ENCODE results near the gene GRAMD1A. TPM values are rescaled to one million over a fixed set of nuclear protein-coding genes. Genes with fewer than 3 reads are reported as not detected.

GRAMD1A gene
- total and polyA plus RNA-seq, 2 of the 8 experiments (the other 6 are each of a cell fraction or from before 2014, with no cell fraction given), result 113 to 154 TPM

DNA sequence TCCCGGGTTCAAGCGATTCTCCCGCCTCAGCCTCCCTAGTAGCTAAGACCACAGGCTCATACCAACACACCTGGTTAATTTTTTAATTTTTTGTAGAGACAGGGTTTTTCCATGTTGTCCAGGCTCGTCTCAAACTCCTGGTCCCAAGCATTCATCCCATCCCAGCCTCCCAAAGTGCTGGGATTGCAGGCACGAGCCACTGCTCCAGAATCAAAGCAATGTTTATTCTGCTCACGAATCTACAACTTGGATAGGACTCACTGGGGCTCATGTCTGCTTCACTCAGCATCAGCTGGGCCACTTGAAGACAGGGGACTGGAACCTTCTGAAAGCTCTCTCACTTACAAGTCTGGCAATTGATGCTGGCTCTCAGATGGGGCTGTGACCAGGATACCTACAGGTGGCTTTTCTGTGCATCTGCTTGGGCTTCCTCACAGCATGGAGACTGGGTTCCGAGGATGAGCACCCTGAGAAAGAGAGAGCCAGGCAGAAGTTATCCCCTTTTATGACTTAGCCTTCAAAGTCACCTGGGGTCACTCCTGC lies 27.9 kb upstream of the GRAMD1A start:
- POLR2A ChIA-PET (ENCODE audit: partially characterized antibody), result interaction anchor here (0.6 to 2.7 kb wide), 8 partner anchors 9 to 58 kb away, joined by 3 to 12 read pairs (median 4); partner anchors contain the start of genes GRAMD1A and SCN1B
- DNase-seq (ENCODE audit: low read depth in 1 of 2, low spot score in 2 of 2), result no peak
- TF ChIP-seq POLR2AphosphoS5 (IDR thresholded peaks at IDR 0.05; ENCODE audit: low read depth, low read length) (no peak), CHD2 (IDR thresholded peaks at IDR 0.05; ENCODE audit: low read length) (no peak), RBBP5 (IDR thresholded peaks at IDR 0.05; ENCODE audit: borderline replicate concordance, low read depth, low read length) (no peak), RXRA (IDR thresholded peaks at IDR 0.05; ENCODE audit: insufficient read depth, low read depth, low read length) (no peak), BCL11A (IDR thresholded peaks at IDR 0.05; ENCODE audit: low read depth in 2 of 2, low read length in 2 of 2) (no peak), CHD1 (IDR thresholded peaks at IDR 0.05; ENCODE audit: low read depth, low read length) (no peak), ATF3 (IDR thresholded peaks at IDR 0.05; ENCODE audit: insufficient read depth, low read depth, low read length) (no peak), JUND (IDR thresholded peaks at IDR 0.05; ENCODE audit: low read length) (no peak), ATF2 (IDR thresholded peaks at IDR 0.05; ENCODE audit: low read length) (no peak), POLR2A (IDR thresholded peaks at IDR 0.05; ENCODE audit: control extremely low read depth in 1 of 2, low read depth in 2 of 2, low read length in 2 of 2) (no peak), TBP (IDR thresholded peaks at IDR 0.05; ENCODE audit: low read depth, low read length) (no peak)

More for the DNA sequence above, 27.9 kb upstream of the GRAMD1A start:
- CTCF ChIA-PET (ENCODE audit: partially characterized antibody), result interaction anchor here (0.6 to 15.1 kb wide), 28 partner anchors 10 to 260 kb away, joined by 3 to 174 read pairs (median 4); partner anchors contain the start of gene ZNF30
- Histone ChIP-seq H4K5ac (ENCODE audit: insufficient read length, low read depth, low read length) (no peak overlapping the region), H3K56ac (replicated peaks; ENCODE audit: insufficient read length, low read depth, low read length) (no peak overlapping the region), H2BK5ac (ENCODE audit: low read depth, low read length) (no peak overlapping the region), H3K9ac (replicated peaks in 1 of 4; ENCODE audit: extremely low read depth in 1 of 4, low read depth in 3 of 4, low read length in 3 of 4) (no peak overlapping the region), H3K27me3 (replicated peaks in 1 of 4; ENCODE audit: control insufficient read depth in 3 of 4, extremely low read depth in 1 of 4, insufficient read depth in 3 of 4, low read length in 3 of 4) (no peaks in the 10 kb centered on the region; a peak in 1 of 7 replicates), H4K8ac (ENCODE audit: extremely low read depth, insufficient read depth, low read length) (no peak overlapping the region), H2BK12ac (ENCODE audit: low read depth, low read length) (no peak overlapping the region), H3K23ac (ENCODE audit: insufficient read length) (no peak overlapping the region), H2BK20ac (ENCODE audit: low read length) (no peak overlapping the region), H3K36me3 (ENCODE audit: control insufficient read depth in 2 of 4, insufficient read depth in 4 of 4, low read length in 3 of 4) (0 out of 8 replicates have a peak, but pooled peaks cover 0 to 3% (median 0%) of the 10 kb centered on the region in 4 experiments), H3K14ac (ENCODE audit: insufficient read length) (no peak overlapping the region), H3K4me1 (replicated peaks in 1 of 4; ENCODE audit: control insufficient read depth in 3 of 4, insufficient read depth in 4 of 4, low read length in 3 of 4) (peaks cover 0 to 3% (median 0%) of the 10 kb centered on the region in 4 experiments; a peak in 3 of 7 replicates), H2BK15ac (ENCODE audit: low read length) (no peak overlapping the region), H3K9me3 (ENCODE audit: insufficient read depth in 2 of 2, low read depth in 1 of 2, low read length in 1 of 2) (peaks cover 7 to 12% of the 10 kb centered on the region in 2 experiments), H4K20me1 (replicated peaks in 1 of 2; ENCODE audit: control insufficient read depth in 1 of 2, insufficient read depth in 2 of 2, low read length in 2 of 2) (no peaks in the 10 kb centered on the region), H3K27ac (ENCODE audit: low read depth, low read length) (no peak overlapping the region), H2AK5ac (ENCODE audit: low read depth, low read length) (no peak overlapping the region), H3K4me3 (ENCODE audit: extremely low read depth in 1 of 4, insufficient read depth in 2 of 4, low read depth in 3 of 4, low read length in 4 of 4) (no peak overlapping the region), H3K79me2 (ENCODE audit: control insufficient read depth in 1 of 2, insufficient read depth in 2 of 2, low read length in 2 of 2) (no peaks in the 10 kb centered on the region), H3K4me2 (ENCODE audit: insufficient read depth in 1 of 2, low read depth in 2 of 2, low read length in 2 of 2) (no peak overlapping the region), H4K91ac (replicated peaks; ENCODE audit: insufficient read length, low read length) (no peak overlapping the region), H3K4ac (replicated peaks; ENCODE audit: insufficient read length, low read depth, low read length) (no peak overlapping the region), H3K23me2 (ENCODE audit: low read depth, low read length) (no peaks in the 10 kb centered on the region; the same call in 1 of the 2 replicates), H3K18ac (ENCODE audit: extremely low read depth, low read length) (no peak overlapping the region), H2AFZ (ENCODE audit: low read length) (no peak overlapping the region), H2BK120ac (replicated peaks; ENCODE audit: low read depth, low read length) (no peak overlapping the region), H3K79me1 (ENCODE audit: low read depth, low read length) (no peaks in the 10 kb centered on the region)
- no peak for FAIRE-seq
- 88% methylated on average over 7 of the region's 7 CpGs; no CpG with 5 or more reads in 1 of the 2 experiments for WGBS, 2 experiments (ENCODE audit: extremely low coverage in 1 of 2, insufficient coverage in 1 of 2, insufficient read length in 1 of 2, insufficient replicate concordance in 2 of 2, low coverage in 1 of 2, low lambda C conversion rate in 2 of 2, missing lambda C conversion rate in 1 of 2)

Data from H1 (cell line).